IPS DF 4.7 (cell line): ENCODE measurements around the gene WDR47.
"Not testable (repeated sequence)": the region's sequence is repeated elsewhere in the genome, so short reads cannot be mapped to it uniquely, and the experiment has no call there.

ENCODE experiments used
- DNase-seq: peaks from one replicate; pipeline ENCODE4 v3.0.0-alpha.2; 2013; ENCODE audit warnings: low spot score; ENCODE audit errors: extremely low read depth

The WDR47 gene

GRCh38 chr1:108963052-108963686, 78.7 kb downstream of the WDR47 start, which contains the start of gene CLCC1:
CLCC1 (minus strand) TSS chr1:108963484; CDS start chr1:108950437, 13,047 bp downstream.
- peak; percentile 41 for DNase-seq

GRCh38 chr1:108962681-108963051, 79.2 kb downstream of the WDR47 start:
- DNase-seq: no peak

GRCh38 chr1:108961752-108962486, 80.0 kb downstream of the WDR47 start:
- no peak for DNase-seq

- DNase-seq: no peak
Observed at GRCh38 chr1:108961198-108961597, 80.7 kb downstream of the WDR47 start.

GRCh38 chr1:108960719-108961118, 81.2 kb downstream of the WDR47 start:
- DNase-seq: no peak

- no peak for DNase-seq
Observed at GRCh38 chr1:108957888-108958287, 84.0 kb downstream of the WDR47 start.

GRCh38 chr1:108955881-108956280, 86.0 kb downstream of the WDR47 start:
- DNase-seq: no peak

GRCh38 chr1:108955111-108955510, 86.8 kb downstream of the WDR47 start:
- DNase-seq: no peak

- DNase-seq: no peak
Observed at GRCh38 chr1:108953452-108953851, 88.5 kb downstream of the WDR47 start.

GRCh38 chr1:108951242-108951641, 90.7 kb downstream of the WDR47 start:
- no peak for DNase-seq

- DNase-seq: no peak
Observed at GRCh38 chr1:108949044-108949443, 92.9 kb downstream of the WDR47 start.

GRCh38 chr1:108947871-108948525, 93.9 kb downstream of the WDR47 start:
- DNase-seq: peak; percentile 30

- no peak for DNase-seq
Observed at GRCh38 chr1:108936170-108936569, 105.7 kb downstream of the WDR47 start.

GRCh38 chr1:108933944-108934343, 108.0 kb downstream of the WDR47 start:
- no peak for DNase-seq

- not testable (repeated sequence) for DNase-seq
Observed at GRCh38 chr1:108927565-108927964, 114.3 kb downstream of the WDR47 start.

GRCh38 chr1:108925920-108926319, 116.0 kb downstream of the WDR47 start:
- DNase-seq: no peak
